ENCODE measurements around the gene PLIN4. TPM values are rescaled to one million over a fixed set of nuclear protein-coding genes. Genes with fewer than 3 reads are reported as not detected.

Gene PLIN4
- total and polyA plus RNA-seq, 8 donors: 0.88 to 4.0 (median 1.1) TPM

- Histone ChIP-seq H3K9me3 (no peaks in the 10 kb centered on the region), H3K36me3 (peaks cover 0 to 74% of the 10 kb centered on the region in 2 donors), H3K4me3 (no peak overlapping the region), H3K27ac (no peak overlapping the region), H3K27me3 (no peaks in the 10 kb centered on the region), H3K4me1 (no peaks in the 10 kb centered on the region)
- no peak for ATAC-seq
- intact Hi-C loops (cut with DNase I): no loop called here
- no peak for DNase-seq
- no peak for TF ChIP-seq CTCF (IDR thresholded peaks at IDR 0.05)
Measured at GRCh38 chr19:4488496-4488895, 29.8 kb downstream of the PLIN4 start.

- H3K27ac ChIP-seq: no peak overlapping the region
- intact Hi-C loops (cut with DNase I): no loop called here
- DNase-seq (no peak), ATAC-seq (no peak)
- no peak overlapping the region for H3K4me3 ChIP-seq
- H3K27me3 ChIP-seq: no peaks in the 10 kb centered on the region
- no peaks in the 10 kb centered on the region for H3K4me1 ChIP-seq
- no peaks in the 10 kb centered on the region for H3K9me3 ChIP-seq
- peaks cover 0 to 80% of the 10 kb centered on the region in 2 donors for H3K36me3 ChIP-seq
- no peak for TF ChIP-seq CTCF (IDR thresholded peaks at IDR 0.05)
Measured at GRCh38 chr19:4487572-4487971, 30.7 kb downstream of the PLIN4 start.

- ATAC-seq (no peak), DNase-seq (no peak)
- no peak for TF ChIP-seq CTCF (IDR thresholded peaks at IDR 0.05)
- intact Hi-C loops (cut with DNase I): no loop called here
- Histone ChIP-seq H3K27me3 (no peaks in the 10 kb centered on the region), H3K27ac (no peak overlapping the region), H3K9me3 (no peaks in the 10 kb centered on the region), H3K36me3 (peaks cover 0 to 74% of the 10 kb centered on the region in 2 donors), H3K4me1 (no peaks in the 10 kb centered on the region), H3K4me3 (no peak overlapping the region)
Measured at GRCh38 chr19:4483385-4483784, 34.9 kb downstream of the PLIN4 start.

DNA sequence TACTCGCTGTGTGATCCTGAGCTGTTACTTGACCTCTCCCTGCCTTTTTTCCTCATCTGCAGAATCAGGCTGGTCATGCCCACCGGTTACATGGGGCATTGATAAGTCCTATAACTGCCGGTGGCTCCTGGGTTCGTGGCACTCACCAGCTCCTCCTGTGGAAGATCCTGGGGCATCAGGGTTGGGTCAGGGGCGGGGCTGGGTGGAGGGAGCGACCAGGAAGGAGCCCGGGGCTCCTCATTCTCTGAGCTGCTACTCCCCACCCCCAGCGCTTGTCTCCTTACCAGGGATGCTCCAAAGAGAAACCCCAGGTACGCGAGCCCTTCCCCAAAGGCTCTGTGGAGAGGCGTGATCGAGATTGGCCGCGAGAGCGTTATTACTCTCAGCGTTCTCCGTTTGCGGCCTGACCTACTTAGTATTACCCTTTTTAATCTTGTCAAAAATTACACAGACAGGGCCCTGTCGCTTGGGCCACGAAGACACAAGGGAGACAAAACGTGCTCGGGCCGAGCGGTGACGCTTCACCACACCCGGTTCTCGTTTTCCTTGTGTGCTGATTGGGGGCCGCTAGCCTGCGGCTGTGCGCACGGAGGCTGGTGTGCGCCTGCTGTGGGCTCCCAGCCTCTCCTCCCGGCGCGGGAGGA lies 35.4 kb downstream of the PLIN4 start:
- Histone ChIP-seq H3K36me3 (peaks cover 0 to 76% of the 10 kb centered on the region in 2 donors), H3K27me3 (no peaks in the 10 kb centered on the region), H3K4me1 (no peaks in the 10 kb centered on the region), H3K4me3 (no peak overlapping the region), H3K27ac (no peak overlapping the region), H3K9me3 (no peaks in the 10 kb centered on the region)
- DNase-seq: no peak
- ATAC-seq: no peak
- TF ChIP-seq CTCF (IDR thresholded peaks at IDR 0.05): no peak
- intact Hi-C loops (cut with DNase I): no loop called here

DNA sequence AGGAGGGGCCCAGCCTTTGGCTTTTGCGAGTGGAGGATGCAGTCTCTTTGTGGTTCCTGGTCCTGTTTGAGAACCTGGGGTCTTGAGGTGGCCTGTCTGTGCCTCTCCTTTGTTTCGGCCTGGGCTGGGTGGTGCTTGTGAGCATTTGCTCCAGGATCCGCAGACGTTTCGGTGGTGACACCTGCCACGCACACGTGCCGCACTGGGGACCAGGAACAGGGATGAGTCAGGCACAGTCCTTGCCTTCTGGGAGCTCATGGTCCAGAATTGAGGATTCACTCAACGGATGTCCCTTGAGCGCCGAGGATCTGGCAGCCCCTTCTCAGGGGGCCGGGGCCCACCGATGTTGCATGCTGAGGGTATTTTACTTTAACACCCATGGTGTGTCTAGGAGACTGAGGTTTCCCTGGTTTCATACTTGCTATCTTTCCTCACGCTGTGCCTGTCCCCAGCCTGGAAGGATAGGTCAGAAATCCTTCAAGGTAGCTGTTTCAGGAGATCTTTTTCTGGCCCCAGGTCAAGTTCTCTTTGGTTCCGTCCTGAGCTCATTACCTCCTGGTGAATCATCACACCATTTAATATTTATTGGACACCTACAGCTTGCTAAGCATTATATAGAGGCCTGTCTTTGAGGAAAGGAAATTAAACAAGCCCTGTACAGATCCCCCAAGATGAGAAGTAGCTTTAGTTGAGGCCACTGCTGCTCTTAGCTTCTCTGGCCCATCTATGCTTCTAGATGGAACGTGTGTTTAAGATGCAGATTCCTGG lies 41.1 kb downstream of the PLIN4 start:
- no peaks in the 10 kb centered on the region for H3K27me3 ChIP-seq
- ATAC-seq: no peak
- H3K9me3 ChIP-seq: no peaks in the 10 kb centered on the region
- no peak overlapping the region for H3K27ac ChIP-seq
- intact Hi-C loops (cut with DNase I): no loop called here
- no peak for DNase-seq
- TF ChIP-seq CTCF (IDR thresholded peaks at IDR 0.05): no peak
- peaks cover 0 to 61% of the 10 kb centered on the region in 2 donors for H3K36me3 ChIP-seq
- H3K4me1 ChIP-seq: peaks cover 12 to 24% of the 10 kb centered on the region in 2 donors
- no peak overlapping the region for H3K4me3 ChIP-seq

All from left lung (tissue), 10 donors.